GM13977 (cell line): ENCODE results near the gene FIGLA.

Source experiments
- DNase-seq: peaks from one replicate; pipeline ENCODE4 v3.0.0; 2012; ENCODE audit warnings: low spot score
- in situ Hi-C: fragments of 300-500 bp; cut with MboI; formaldehyde crosslinking; loops from one replicate; pipeline ENCODE4 v1.12.0; 2022; ENCODE audit warnings: low sequenced_read_pairs, low pct_unique_long_range_greater_than_20kb, mixed read lengths, inconsistent platforms; ENCODE audit not compliant: unreplicated experiment
- TF ChIP-seq, protein P1 (sequence below): IDR thresholded peaks from 2 replicates; pipeline ENCODE4 v1.5.1; 2012; ENCODE audit warnings: mild to moderate bottlenecking, control low read depth; ENCODE audit not compliant: insufficient read depth; ENCODE audit errors: extremely low read depth, missing control alignments

Gene FIGLA

DNA sequence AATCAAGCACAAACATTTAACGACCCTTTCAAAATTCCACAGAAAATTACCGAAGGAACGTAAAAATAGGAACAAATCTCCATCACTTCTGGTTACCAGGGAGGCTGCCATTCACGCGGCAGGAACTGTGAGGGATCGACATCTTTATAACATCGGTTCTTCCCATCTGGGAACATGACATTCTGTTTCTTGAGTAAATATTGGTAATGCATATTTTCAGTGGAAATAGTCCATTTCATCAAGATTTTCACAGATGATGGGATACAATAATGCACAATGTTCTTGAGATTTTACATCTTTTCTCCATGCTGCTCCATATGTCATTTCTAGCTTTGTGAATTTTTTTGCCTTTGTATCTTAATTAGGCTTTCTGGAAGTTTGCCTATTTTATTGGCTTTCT lies 32.5 kb downstream of the FIGLA start:
- TF ChIP-seq, protein P1, sequence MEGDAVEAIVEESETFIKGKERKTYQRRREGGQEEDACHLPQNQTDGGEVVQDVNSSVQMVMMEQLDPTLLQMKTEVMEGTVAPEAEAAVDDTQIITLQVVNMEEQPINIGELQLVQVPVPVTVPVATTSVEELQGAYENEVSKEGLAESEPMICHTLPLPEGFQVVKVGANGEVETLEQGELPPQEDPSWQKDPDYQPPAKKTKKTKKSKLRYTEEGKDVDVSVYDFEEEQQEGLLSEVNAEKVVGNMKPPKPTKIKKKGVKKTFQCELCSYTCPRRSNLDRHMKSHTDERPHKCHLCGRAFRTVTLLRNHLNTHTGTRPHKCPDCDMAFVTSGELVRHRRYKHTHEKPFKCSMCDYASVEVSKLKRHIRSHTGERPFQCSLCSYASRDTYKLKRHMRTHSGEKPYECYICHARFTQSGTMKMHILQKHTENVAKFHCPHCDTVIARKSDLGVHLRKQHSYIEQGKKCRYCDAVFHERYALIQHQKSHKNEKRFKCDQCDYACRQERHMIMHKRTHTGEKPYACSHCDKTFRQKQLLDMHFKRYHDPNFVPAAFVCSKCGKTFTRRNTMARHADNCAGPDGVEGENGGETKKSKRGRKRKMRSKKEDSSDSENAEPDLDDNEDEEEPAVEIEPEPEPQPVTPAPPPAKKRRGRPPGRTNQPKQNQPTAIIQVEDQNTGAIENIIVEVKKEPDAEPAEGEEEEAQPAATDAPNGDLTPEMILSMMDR = no peak
- no peak for DNase-seq
- in situ Hi-C loops = no loop called here

DNA sequence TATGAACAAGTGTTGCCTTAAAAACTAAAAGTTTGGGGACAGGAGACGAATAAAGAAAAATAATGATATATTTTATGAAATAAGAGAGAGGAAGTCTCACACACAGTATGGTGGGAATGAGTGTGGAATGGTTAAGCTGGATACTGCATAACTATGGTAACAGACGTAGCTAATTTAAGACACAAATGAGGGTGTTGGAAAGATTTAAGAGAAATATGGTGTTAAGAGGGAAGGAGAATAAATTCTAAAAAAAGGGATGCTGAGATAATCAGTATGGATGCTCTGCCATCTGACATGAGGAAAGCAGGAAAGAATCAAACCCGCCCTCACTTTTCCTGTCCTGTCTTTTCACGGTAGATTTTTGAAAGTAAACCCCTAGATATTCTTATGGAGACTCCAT lies 33.1 kb downstream of the FIGLA start:
- TF ChIP-seq, protein P1 = no peak
- in situ Hi-C loops = no loop called here
- DNase-seq = no peak

GRCh38 chr2:70756128-70756527 lies 34.3 kb downstream of the FIGLA start:
- TF ChIP-seq, protein P1 = no peak
- no peak for DNase-seq
- in situ Hi-C loops = no loop called here

DNA sequence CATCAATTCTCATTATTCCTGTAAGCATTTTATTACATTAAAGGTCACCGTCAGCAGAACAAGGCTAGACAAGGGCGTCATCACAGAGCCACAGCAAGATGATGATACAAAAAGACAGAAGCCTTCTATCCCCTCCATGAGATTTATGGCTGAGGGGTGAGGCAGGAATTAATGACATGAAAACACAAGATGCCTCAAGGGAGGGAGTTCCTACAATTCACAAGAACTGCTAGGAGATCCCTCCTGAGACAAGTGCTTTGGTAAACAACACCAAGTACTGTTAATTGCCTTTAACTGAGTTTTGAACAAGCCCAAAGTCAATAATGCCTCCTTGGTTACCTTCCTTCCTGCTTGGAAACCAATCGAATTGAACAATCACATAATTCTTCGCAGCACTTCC lies 36.5 kb downstream of the FIGLA start:
- no peak for DNase-seq
- in situ Hi-C loops = no loop called here

DNA sequence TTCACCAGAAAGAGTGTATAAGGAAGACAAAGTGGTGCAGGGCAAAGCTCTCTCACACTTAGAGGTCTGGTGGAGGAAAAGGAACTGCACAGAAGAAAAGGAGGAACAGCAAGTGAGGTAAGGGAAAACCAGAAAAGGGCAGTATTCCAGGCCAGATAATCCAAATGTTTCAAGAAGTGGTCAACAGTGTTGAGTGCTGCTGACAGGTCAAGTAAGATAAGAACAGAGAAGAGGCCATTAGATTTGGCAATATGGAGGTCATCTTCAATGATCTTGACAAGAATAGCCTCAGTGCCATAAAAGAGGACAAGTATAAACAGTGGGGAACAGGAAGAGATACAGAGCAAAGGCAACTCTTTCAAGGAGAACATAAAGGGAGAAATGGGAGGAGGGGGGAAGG lies 37.4 kb downstream of the FIGLA start:
- in situ Hi-C loops = no loop called here
- no peak for DNase-seq
- TF ChIP-seq, protein P1 = no peak

More for the DNA sequence above, 36.5 kb downstream of the FIGLA start:
- TF ChIP-seq, protein P1 = no peak

GRCh38 chr2:70752396-70752795 lies 38.0 kb downstream of the FIGLA start:
- DNase-seq = no peak
- TF ChIP-seq, protein P1 = no peak
- in situ Hi-C loops = no loop called here

DNA sequence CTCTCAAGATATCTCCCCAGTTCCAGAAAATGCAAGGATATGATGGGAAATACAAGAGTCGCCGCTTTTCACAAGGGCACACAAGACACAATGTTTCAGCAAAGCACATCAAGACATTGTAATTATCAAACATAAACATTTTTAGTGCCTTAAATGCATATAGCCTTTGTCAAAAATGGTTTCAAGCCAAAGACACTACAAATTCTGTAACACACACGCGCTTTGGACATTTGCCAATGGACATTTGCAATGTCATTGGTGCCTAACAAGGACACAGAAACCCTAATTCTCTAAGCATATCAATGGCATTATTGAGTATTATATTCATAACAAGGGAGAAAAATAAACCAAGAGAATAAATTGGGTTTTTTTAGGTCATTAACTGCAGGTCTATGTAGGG lies 38.6 kb downstream of the FIGLA start:
- in situ Hi-C loops = no loop called here
- TF ChIP-seq, protein P1 = no peak
- no peak for DNase-seq
